ENCODE results near the gene LYST.

Gene LYST

DNA sequence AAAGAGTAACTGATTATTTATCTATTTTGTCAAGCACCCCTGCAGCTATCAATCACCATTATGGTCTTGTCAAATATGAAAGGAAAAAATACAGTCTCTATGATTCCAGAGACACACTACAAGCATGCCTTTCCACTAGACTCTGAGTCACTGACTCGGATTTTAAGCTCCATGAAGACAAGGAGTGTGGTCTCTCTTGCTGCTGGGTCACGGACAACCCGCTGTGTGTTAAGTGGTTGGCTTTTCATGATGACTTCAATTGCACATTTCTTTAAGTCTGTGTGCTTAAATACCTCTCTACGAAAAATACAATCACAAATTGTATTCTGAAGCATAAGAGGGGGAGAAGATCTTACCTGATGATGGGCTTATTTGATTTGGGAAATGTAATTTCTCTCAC lies 203.1 kb downstream of the LYST start:
- TF ChIP-seq, protein P1, sequence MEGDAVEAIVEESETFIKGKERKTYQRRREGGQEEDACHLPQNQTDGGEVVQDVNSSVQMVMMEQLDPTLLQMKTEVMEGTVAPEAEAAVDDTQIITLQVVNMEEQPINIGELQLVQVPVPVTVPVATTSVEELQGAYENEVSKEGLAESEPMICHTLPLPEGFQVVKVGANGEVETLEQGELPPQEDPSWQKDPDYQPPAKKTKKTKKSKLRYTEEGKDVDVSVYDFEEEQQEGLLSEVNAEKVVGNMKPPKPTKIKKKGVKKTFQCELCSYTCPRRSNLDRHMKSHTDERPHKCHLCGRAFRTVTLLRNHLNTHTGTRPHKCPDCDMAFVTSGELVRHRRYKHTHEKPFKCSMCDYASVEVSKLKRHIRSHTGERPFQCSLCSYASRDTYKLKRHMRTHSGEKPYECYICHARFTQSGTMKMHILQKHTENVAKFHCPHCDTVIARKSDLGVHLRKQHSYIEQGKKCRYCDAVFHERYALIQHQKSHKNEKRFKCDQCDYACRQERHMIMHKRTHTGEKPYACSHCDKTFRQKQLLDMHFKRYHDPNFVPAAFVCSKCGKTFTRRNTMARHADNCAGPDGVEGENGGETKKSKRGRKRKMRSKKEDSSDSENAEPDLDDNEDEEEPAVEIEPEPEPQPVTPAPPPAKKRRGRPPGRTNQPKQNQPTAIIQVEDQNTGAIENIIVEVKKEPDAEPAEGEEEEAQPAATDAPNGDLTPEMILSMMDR (IDR thresholded peaks at IDR 0.05; ENCODE audit: extremely low read depth, insufficient read depth, missing control alignments), result no peak
- in situ Hi-C loops (cut with MboI; ENCODE audit: low pct_unique_long_range_greater_than_20kb, low sequenced_read_pairs, unreplicated experiment), result no loop called here
- no peak for DNase-seq (ENCODE audit: low spot score)

DNA sequence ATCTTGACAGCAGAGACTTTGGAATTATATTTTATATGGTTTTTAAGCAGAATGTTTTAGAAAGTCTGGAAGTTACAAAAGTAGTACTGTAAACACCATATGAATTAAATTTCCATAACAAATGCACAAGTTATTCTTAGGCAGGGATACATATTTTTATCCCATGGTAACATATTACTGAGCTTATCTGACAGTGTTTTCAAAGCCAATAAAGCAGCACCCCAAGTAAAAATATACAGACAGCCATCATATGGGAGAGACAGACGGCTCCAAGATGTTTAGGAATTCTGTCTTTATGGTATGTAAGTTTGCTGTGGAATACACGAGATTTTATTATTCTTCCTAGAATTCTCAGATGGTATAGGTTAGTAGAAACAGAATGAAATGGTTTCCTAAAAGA lies 205.1 kb downstream of the LYST start:
- no peak for DNase-seq (ENCODE audit: low spot score)
- in situ Hi-C loops (cut with MboI; ENCODE audit: low pct_unique_long_range_greater_than_20kb, low sequenced_read_pairs, unreplicated experiment), result no loop called here
- TF ChIP-seq, protein P1 (IDR thresholded peaks at IDR 0.05; ENCODE audit: extremely low read depth, insufficient read depth, missing control alignments), result no peak

DNA sequence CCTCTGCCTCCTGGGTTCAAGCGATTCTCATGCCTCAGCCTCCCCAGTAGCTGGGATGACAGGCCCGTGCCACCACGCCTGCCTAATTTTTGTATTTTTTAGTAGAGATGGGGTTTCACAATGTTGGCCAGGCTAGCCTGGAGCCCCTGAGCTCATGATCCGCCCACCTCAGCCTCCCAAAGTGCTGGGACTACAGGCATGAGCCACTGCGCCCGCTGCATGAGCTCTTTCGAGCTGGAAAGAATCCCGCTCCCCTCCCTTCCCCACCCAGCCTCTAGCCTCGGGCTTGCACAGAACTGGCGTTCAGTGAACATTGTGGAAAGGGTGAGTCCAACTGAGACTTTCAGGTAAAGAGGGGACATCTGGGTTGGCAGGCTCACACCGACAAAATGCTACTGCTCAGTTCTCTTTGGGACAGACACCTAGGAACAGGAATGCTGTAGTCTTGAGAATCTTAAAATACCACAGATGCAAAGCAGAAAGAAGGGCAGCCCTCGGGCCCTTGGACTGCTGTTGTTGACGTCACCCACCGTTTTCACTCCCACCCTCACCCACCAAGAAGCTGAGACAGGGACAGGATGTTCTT lies 207.4 kb downstream of the LYST start:
- in situ Hi-C loops (cut with MboI; ENCODE audit: low pct_unique_long_range_greater_than_20kb, low sequenced_read_pairs, unreplicated experiment), result no loop called here
- no peak for DNase-seq (ENCODE audit: low spot score)
- TF ChIP-seq, protein P1 (IDR thresholded peaks at IDR 0.05; ENCODE audit: extremely low read depth, insufficient read depth, missing control alignments), result no peak

DNA sequence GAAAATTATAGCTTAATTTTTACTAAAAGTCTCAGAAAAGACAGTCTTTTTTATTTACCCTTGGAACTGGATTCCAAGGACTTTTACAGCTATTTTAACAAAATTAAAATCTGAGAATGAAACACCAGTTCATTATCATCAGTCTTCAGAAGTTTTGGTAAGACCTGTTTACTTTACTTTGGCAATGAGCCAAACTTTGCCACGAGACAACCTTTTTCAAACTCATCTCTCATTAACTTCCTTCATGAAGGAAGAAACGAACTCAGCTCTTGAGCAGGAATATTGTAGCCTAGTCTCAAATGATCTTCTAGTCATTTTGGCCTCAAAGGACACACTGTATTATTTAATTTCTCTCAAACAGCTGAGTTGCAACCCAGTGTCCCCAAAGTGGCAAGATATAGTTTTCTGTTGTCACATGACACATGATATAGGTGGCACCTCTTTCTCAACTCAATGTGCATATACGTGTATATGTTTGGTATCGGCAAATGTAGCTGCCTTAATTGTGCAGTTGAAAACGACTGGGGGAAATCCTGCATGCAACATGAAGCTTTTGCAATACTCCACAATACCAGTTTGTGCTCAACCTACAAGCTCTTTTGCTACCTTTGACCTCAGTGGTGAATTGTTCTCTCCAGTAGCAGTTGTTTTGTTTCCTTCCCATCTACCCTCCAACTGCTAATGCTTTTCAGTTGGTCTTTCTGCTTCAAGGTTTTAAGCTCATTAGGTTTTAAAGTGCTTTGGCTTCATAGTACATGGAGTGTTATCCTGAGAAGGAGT lies 208.8 kb downstream of the LYST start:
- TF ChIP-seq, protein P1 (IDR thresholded peaks at IDR 0.05; ENCODE audit: extremely low read depth, insufficient read depth, missing control alignments), result no peak
- no peak for DNase-seq (ENCODE audit: low spot score)
- in situ Hi-C loops (cut with MboI; ENCODE audit: low pct_unique_long_range_greater_than_20kb, low sequenced_read_pairs, unreplicated experiment), result no loop called here

DNA sequence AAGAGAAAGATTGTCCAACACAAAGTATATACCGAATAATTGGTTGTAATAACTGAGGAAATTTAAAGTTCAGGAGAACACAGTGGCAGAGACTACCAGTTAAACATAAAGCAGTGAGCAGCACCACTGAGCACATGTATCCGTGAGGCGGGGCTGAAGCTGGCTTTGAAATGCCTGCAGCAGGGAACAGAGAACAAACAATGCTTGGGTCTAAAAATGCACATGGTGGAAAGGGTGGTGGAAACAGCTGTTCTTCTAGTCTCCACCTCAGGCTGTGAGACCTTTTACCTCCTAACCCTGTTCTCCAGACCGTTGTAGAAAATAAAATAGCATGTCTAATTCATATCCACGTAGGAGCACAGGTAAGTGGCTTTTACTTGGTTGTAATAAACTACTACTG lies 209.4 kb downstream of the LYST start:
- TF ChIP-seq, protein P1 (IDR thresholded peaks at IDR 0.05; ENCODE audit: extremely low read depth, insufficient read depth, missing control alignments), result no peak
- in situ Hi-C loops (cut with MboI; ENCODE audit: low pct_unique_long_range_greater_than_20kb, low sequenced_read_pairs, unreplicated experiment), result no loop called here

DNA sequence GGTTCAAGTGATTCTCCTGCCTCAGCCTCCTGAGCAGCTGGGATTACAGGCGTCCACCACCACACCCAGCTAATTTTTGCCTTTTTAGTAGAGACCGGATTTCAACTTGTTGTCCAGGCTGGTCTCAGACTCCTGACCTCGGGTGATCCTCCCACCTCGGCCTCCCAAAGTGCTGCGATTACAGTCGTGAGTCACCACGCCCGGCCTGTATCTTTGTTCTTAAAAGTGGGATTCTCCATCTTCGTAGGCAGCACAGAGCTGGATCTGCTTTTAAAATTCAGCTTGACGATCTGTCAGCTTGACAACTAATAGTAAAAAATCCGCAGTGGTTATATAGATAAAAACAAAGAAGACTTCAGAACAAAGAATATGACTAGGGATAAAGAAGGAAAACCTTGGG lies 214.3 kb downstream of the LYST start:
- TF ChIP-seq, protein P1 (IDR thresholded peaks at IDR 0.05; ENCODE audit: extremely low read depth, insufficient read depth, missing control alignments), result no peak
- DNase-seq (ENCODE audit: low spot score), result no peak
- in situ Hi-C loops (cut with MboI; ENCODE audit: low pct_unique_long_range_greater_than_20kb, low sequenced_read_pairs, unreplicated experiment), result no loop called here

More for the DNA sequence above, 209.4 kb downstream of the LYST start:
- no peak for DNase-seq (ENCODE audit: low spot score)
